ENCODE measurements around the gene LDLRAP1.

The LDLRAP1 gene

GRCh38 chr1:25545767-25546166 lies 2.4 kb downstream of the LDLRAP1 start:
- H3K36me3 ChIP-seq: no peaks in the 10 kb centered on the region
- no peaks in the 10 kb centered on the region for H3K27me3 ChIP-seq
- DNase-seq: no peak
- H3K4me1 ChIP-seq: no peaks in the 10 kb centered on the region
- no peak overlapping the region for H3K4me3 ChIP-seq (ENCODE audit: low read depth, low read length)
- TF ChIP-seq, protein P1, sequence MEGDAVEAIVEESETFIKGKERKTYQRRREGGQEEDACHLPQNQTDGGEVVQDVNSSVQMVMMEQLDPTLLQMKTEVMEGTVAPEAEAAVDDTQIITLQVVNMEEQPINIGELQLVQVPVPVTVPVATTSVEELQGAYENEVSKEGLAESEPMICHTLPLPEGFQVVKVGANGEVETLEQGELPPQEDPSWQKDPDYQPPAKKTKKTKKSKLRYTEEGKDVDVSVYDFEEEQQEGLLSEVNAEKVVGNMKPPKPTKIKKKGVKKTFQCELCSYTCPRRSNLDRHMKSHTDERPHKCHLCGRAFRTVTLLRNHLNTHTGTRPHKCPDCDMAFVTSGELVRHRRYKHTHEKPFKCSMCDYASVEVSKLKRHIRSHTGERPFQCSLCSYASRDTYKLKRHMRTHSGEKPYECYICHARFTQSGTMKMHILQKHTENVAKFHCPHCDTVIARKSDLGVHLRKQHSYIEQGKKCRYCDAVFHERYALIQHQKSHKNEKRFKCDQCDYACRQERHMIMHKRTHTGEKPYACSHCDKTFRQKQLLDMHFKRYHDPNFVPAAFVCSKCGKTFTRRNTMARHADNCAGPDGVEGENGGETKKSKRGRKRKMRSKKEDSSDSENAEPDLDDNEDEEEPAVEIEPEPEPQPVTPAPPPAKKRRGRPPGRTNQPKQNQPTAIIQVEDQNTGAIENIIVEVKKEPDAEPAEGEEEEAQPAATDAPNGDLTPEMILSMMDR (IDR thresholded peaks at IDR 0.05; ENCODE audit: low read depth, low read length): no peak
- no peaks in the 10 kb centered on the region for H3K9me3 ChIP-seq

GRCh38 chr1:25546193-25546592 lies 2.8 kb downstream of the LDLRAP1 start:
- no peaks in the 10 kb centered on the region for H3K9me3 ChIP-seq
- H3K36me3 ChIP-seq: no peaks in the 10 kb centered on the region
- peak; percentile 30 for DNase-seq
- TF ChIP-seq, protein P1 (IDR thresholded peaks at IDR 0.05; ENCODE audit: low read depth, low read length): no peak
- no peak overlapping the region for H3K4me3 ChIP-seq (ENCODE audit: low read depth, low read length)
- no peaks in the 10 kb centered on the region for H3K4me1 ChIP-seq
- no peaks in the 10 kb centered on the region for H3K27me3 ChIP-seq

GRCh38 chr1:25548601-25549000 lies 5.2 kb downstream of the LDLRAP1 start:
- no peak overlapping the region for H3K4me3 ChIP-seq (ENCODE audit: low read depth, low read length)
- TF ChIP-seq, protein P1 (IDR thresholded peaks at IDR 0.05; ENCODE audit: low read depth, low read length): no peak

DNA sequence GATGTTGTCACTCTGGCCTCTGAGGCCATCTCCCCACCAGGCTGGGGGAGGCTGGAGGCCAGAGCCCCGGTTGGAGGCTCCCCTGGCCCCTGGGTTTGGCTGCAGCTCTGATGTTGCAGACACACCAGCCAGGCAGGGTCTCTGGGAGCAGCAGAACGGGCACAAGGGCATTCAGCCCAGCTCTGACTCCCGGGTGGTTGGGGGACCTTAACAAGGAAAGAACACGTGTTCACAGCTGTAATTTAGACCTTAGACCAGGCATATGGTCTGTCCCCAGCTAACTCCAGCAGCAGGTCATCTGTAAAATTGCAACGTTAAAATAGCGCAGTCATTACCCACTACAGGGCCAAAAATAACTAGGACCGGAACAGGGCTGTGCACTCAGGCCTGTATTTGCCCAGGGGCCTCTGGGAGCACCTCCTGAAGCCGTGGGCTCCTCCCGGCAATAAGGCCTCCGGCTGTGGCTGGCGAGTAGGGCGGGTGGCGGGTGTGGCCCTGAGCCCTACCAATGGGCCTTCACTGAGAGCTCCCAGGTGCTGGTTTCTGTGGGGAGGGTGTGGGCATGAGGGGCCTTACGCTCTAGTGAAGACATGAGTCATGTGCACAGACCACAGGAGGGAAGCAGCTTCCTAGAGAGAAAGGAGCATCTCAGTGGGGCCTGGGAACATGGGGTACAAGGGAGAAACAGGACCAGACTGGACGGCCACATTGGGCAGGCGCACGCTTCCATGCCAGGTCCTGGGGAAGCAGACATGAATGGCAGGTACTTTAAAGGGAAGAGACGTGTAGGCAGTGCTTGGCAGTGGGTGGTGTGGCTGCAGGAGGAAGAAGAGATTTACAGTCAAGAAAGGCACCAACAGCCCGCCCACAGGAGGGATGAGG lies 6.1 kb downstream of the LDLRAP1 start:
- TF ChIP-seq, protein P1 (IDR thresholded peaks at IDR 0.05; ENCODE audit: low read depth, low read length): no peak
- Histone ChIP-seq H3K4me1 (no peaks in the 10 kb centered on the region), H3K4me3 (ENCODE audit: low read depth, low read length) (no peak overlapping the region)

More at GRCh38 chr1:25548601-25549000, 5.2 kb downstream of the LDLRAP1 start:
- no peak for DNase-seq
- Histone ChIP-seq H3K9me3 (no peaks in the 10 kb centered on the region), H3K27me3 (no peaks in the 10 kb centered on the region), H3K4me1 (no peaks in the 10 kb centered on the region), H3K36me3 (no peaks in the 10 kb centered on the region)

DNA sequence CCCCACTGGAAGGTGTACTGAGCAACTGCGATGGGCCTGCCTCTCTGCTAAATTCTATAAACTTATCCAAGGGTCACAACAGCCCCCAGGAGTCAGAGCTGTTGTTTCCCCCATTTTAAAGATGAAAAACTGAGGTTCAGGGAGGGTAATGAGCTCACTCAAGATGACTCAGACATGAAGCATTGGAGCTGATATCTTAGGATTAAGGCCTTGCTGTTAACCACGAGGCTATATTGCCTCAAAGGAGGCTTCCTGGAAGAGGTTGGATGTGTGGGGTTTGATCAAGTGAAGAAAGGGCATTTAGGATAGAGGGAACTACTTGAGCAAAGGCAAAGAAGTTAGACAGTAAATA lies 6.7 kb downstream of the LDLRAP1 start:
- Histone ChIP-seq H3K27me3 (no peaks in the 10 kb centered on the region), H3K4me1 (no peaks in the 10 kb centered on the region), H3K4me3 (ENCODE audit: low read depth, low read length) (no peak overlapping the region), H3K36me3 (no peaks in the 10 kb centered on the region), H3K9me3 (no peaks in the 10 kb centered on the region)
- TF ChIP-seq, protein P1 (IDR thresholded peaks at IDR 0.05; ENCODE audit: low read depth, low read length): no peak
- no peak for DNase-seq

More for the DNA sequence above, 6.1 kb downstream of the LDLRAP1 start:
- Histone ChIP-seq H3K36me3 (no peaks in the 10 kb centered on the region), H3K27me3 (no peaks in the 10 kb centered on the region), H3K9me3 (no peaks in the 10 kb centered on the region)
- no peak for DNase-seq

GRCh38 chr1:25550683-25551310 lies 7.4 kb downstream of the LDLRAP1 start:
- no peak for DNase-seq
- Histone ChIP-seq H3K4me1 (no peaks in the 10 kb centered on the region), H3K9me3 (no peaks in the 10 kb centered on the region), H3K36me3 (no peaks in the 10 kb centered on the region), H3K4me3 (ENCODE audit: low read depth, low read length) (no peak overlapping the region), H3K27me3 (no peaks in the 10 kb centered on the region)
- TF ChIP-seq, protein P1 (IDR thresholded peaks at IDR 0.05; ENCODE audit: low read depth, low read length): no peak
